ENCODE measurements around the gene AMBRA1.

DNA sequence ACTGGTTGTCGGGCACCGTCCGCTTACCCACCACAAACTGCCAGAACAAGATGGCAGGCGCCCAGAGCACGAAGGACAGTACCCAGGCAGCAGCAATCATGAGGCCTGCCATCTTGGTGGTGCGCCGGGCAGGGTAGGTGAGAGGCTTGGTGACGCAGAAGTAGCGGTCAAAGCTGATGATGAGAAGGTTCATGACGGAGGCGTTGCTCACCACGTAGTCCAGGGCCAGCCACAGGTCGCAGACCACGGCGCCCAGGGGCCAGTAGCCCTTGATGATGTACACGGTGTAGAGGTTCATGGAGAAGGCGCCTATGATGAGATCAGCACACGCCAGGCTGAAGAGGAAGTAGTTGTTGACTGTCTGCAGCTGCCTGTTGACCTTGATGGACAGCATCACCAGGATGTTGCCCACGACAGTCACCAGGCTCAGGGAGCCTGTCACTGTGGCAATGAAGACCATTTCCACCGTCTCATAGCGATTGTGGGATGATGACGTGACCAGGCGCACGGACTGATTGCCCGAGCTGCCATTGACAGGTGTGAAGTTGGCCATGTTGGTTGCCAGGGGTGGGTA is 207.7 kb downstream of the AMBRA1 start:
- TF ChIP-seq RARB (CRISPR knock-in tag; IDR thresholded peaks at IDR 0.05), result no peak
- TF ChIP-seq, protein P1, sequence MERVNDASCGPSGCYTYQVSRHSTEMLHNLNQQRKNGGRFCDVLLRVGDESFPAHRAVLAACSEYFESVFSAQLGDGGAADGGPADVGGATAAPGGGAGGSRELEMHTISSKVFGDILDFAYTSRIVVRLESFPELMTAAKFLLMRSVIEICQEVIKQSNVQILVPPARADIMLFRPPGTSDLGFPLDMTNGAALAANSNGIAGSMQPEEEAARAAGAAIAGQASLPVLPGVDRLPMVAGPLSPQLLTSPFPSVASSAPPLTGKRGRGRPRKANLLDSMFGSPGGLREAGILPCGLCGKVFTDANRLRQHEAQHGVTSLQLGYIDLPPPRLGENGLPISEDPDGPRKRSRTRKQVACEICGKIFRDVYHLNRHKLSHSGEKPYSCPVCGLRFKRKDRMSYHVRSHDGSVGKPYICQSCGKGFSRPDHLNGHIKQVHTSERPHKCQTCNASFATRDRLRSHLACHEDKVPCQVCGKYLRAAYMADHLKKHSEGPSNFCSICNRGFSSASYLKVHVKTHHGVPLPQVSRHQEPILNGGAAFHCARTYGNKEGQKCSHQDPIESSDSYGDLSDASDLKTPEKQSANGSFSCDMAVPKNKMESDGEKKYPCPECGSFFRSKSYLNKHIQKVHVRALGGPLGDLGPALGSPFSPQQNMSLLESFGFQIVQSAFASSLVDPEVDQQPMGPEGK (CRISPR knock-in tag; IDR thresholded peaks at IDR 0.05; ENCODE audit: borderline replicate concordance), result no peak
- TF ChIP-seq ZFP30 (CRISPR knock-in tag; IDR thresholded peaks at IDR 0.05), result no peak
- TF ChIP-seq ZC3H10 (CRISPR knock-in tag; IDR thresholded peaks at IDR 0.05), result no peak
- no peak for TF ChIP-seq ARNTL (CRISPR knock-in tag; IDR thresholded peaks at IDR 0.05; ENCODE audit: borderline replicate concordance, low read depth)
- TF ChIP-seq, protein P2, sequence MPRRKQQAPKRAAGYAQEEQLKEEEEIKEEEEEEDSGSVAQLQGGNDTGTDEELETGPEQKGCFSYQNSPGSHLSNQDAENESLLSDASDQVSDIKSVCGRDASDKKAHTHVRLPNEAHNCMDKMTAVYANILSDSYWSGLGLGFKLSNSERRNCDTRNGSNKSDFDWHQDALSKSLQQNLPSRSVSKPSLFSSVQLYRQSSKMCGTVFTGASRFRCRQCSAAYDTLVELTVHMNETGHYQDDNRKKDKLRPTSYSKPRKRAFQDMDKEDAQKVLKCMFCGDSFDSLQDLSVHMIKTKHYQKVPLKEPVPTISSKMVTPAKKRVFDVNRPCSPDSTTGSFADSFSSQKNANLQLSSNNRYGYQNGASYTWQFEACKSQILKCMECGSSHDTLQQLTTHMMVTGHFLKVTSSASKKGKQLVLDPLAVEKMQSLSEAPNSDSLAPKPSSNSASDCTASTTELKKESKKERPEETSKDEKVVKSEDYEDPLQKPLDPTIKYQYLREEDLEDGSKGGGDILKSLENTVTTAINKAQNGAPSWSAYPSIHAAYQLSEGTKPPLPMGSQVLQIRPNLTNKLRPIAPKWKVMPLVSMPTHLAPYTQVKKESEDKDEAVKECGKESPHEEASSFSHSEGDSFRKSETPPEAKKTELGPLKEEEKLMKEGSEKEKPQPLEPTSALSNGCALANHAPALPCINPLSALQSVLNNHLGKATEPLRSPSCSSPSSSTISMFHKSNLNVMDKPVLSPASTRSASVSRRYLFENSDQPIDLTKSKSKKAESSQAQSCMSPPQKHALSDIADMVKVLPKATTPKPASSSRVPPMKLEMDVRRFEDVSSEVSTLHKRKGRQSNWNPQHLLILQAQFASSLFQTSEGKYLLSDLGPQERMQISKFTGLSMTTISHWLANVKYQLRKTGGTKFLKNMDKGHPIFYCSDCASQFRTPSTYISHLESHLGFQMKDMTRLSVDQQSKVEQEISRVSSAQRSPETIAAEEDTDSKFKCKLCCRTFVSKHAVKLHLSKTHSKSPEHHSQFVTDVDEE (CRISPR knock-in tag; IDR thresholded peaks at IDR 0.05), result no peak

Measured in SK-N-SH treated with all-trans-retinoic acid at 6 μM for 48 hours (cell line).